Stimulated activated CD4-positive, alpha-beta T cell treated with anti-CD3 and anti-CD28 coated beads, TNF-alpha, amount 100 ng/mL, for 1 hour (primary cell): Measurements from ENCODE around the gene DNAJC13.

ENCODE experiments used
- DNase-seq, 3 donors: peaks; one replicate each; pipeline ENCODE4 v3.0.0-alpha.2; 2020; ENCODE audit warnings: low read depth in 3 of 3, low spot score in 1 of 3

Gene DNAJC13

GRCh38 chr3:132405609-132406299 lies 11.5 kb upstream of the DNAJC13 start:
- DNase-seq: no peak

- no peak for DNase-seq
These were observed 10.7 kb upstream of the DNAJC13 start for GRCh38 chr3:132406587-132406986.

GRCh38 chr3:132407025-132407424 lies 10.3 kb upstream of the DNAJC13 start:
- DNase-seq: no peak

GRCh38 chr3:132414841-132415240 lies 2.5 kb upstream of the DNAJC13 start:
- no peak for DNase-seq

GRCh38 chr3:132416161-132416560 lies 1.1 kb upstream of the DNAJC13 start:
- DNase-seq: no peak

GRCh38 chr3:132417695-132418411 lies 551 bp downstream of the DNAJC13 start:
- no peak for DNase-seq

GRCh38 chr3:132418916-132419315 lies 1.6 kb downstream of the DNAJC13 start:
- no peak for DNase-seq

- no peak for DNase-seq
These were observed 4.5 kb downstream of the DNAJC13 start for GRCh38 chr3:132421832-132422231.

- DNase-seq: no peak
These were observed 5.2 kb downstream of the DNAJC13 start for GRCh38 chr3:132422531-132422930.

GRCh38 chr3:132432639-132433038 lies 15.3 kb downstream of the DNAJC13 start:
- no peak for DNase-seq

- no peak for DNase-seq
These were observed 15.8 kb downstream of the DNAJC13 start for GRCh38 chr3:132433121-132433520.

GRCh38 chr3:132435224-132435910 lies 18.1 kb downstream of the DNAJC13 start:
- no peak for DNase-seq

- no peak for DNase-seq
These were observed 18.7 kb downstream of the DNAJC13 start for GRCh38 chr3:132435911-132436425.

- DNase-seq: no peak
These were observed 26.1 kb downstream of the DNAJC13 start for GRCh38 chr3:132443421-132443820.

- DNase-seq: no peak
These were observed 27.1 kb downstream of the DNAJC13 start for GRCh38 chr3:132444383-132444782.

GRCh38 chr3:132445817-132446216 lies 28.5 kb downstream of the DNAJC13 start:
- DNase-seq: no peak

GRCh38 chr3:132448216-132448961 lies 31.1 kb downstream of the DNAJC13 start:
- DNase-seq: no peak

- no peak for DNase-seq
These were observed 38.8 kb downstream of the DNAJC13 start for GRCh38 chr3:132456136-132456535.

- no peak for DNase-seq
These were observed 39.3 kb downstream of the DNAJC13 start for GRCh38 chr3:132456571-132456970.

- DNase-seq: no peak
These were observed 40.0 kb downstream of the DNAJC13 start for GRCh38 chr3:132457286-132457685.

- no peak for DNase-seq
These were observed 42.2 kb downstream of the DNAJC13 start for GRCh38 chr3:132459551-132459950.
